ENCODE results near the gene MMS22L.

DNA sequence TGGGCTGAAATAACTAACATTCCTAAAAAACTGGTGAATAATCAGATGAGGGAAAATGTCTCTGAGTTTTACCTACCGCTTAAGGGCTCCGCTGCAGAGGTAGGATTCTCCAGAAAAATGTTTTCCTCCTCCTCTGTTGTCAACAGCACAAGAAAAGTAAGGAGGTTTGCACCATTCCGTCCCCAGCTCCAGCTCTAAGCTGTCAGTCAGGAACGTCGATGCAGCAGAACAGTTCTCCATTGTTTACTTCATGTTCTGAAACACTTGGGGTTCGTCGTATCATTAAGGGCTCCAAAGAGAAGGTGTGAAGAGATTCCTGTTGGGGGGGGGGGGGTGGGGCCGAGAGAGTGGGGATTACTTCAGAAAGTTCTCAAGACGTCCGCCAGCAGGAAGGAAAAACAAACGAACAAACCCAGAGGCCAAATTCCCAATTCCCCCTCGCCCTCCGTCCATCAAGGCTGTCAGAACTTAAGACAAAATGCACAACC lies 734 bp downstream of the MMS22L start:
- TF ChIP-seq MYC (IDR thresholded peaks at IDR 0.05; ENCODE audit: borderline replicate concordance, low read length) (no peak), POLR2A (IDR thresholded peaks at IDR 0.05; ENCODE audit: low read length) (no peak)
- TF ChIP-seq, protein P1, sequence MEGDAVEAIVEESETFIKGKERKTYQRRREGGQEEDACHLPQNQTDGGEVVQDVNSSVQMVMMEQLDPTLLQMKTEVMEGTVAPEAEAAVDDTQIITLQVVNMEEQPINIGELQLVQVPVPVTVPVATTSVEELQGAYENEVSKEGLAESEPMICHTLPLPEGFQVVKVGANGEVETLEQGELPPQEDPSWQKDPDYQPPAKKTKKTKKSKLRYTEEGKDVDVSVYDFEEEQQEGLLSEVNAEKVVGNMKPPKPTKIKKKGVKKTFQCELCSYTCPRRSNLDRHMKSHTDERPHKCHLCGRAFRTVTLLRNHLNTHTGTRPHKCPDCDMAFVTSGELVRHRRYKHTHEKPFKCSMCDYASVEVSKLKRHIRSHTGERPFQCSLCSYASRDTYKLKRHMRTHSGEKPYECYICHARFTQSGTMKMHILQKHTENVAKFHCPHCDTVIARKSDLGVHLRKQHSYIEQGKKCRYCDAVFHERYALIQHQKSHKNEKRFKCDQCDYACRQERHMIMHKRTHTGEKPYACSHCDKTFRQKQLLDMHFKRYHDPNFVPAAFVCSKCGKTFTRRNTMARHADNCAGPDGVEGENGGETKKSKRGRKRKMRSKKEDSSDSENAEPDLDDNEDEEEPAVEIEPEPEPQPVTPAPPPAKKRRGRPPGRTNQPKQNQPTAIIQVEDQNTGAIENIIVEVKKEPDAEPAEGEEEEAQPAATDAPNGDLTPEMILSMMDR (IDR thresholded peaks at IDR 0.05) = no peak

Measured in A549 (cell line).